Epithelial cell of proximal tubule (primary cell): ENCODE data around the gene CDC16. TPM values are rescaled to one million over a fixed set of nuclear protein-coding genes. Genes with fewer than 3 reads are reported as not detected.
"Not testable (repeated sequence)": the region's sequence is repeated elsewhere in the genome, so short reads cannot be mapped to it uniquely, and the experiment has no call there.

Experiments
- DNase-seq: peaks from one replicate; pipeline ENCODE4 v3.0.0-alpha.2; 2011; ENCODE audit warnings: low read depth
- H3K4me3 ChIP-seq: 2 replicates; pipeline ENCODE4 v1.5.1; 2011; ENCODE audit warnings: low read depth, mild to moderate bottlenecking, low read length
- CTCF ChIP-seq: conservative IDR thresholded peaks from 2 replicates; pipeline ENCODE4 v1.5.1; 2012; ENCODE audit warnings: low read depth, mild to moderate bottlenecking, low read length
- total RNA-seq: library from RNA; depleted of rRNA; stranded (reverse); fragments of >200 nt; gene quantifications from 2 replicates; pipeline ENCODE4 v1.2.3, GENCODE V29; 2015

CDC16 gene
- total RNA-seq, 1 donor from 2014 or later: 20.0 TPM

GRCh38 chr13:114260814-114261213, 26.1 kb downstream of the CDC16 start:
- no peak for TF ChIP-seq CTCF

GRCh38 chr13:114261328-114261965, 26.8 kb downstream of the CDC16 start:
- no peak for TF ChIP-seq CTCF
- DNase-seq: no peak
- H3K4me3 ChIP-seq: no peak overlapping the region

More at GRCh38 chr13:114260814-114261213, 26.1 kb downstream of the CDC16 start:
- no peak overlapping the region for H3K4me3 ChIP-seq
- DNase-seq: no peak

- H3K4me3 ChIP-seq: no peak overlapping the region
- no peak for DNase-seq
- TF ChIP-seq CTCF: no peak
Measured at GRCh38 chr13:114263578-114263977, 28.9 kb downstream of the CDC16 start.

GRCh38 chr13:114264313-114264712, 29.6 kb downstream of the CDC16 start:
- DNase-seq: not testable (repeated sequence)

GRCh38 chr13:114264886-114265611, 30.4 kb downstream of the CDC16 start:
- DNase-seq: no peak
- H3K4me3 ChIP-seq: no peak overlapping the region
- no peak for TF ChIP-seq CTCF

More at GRCh38 chr13:114264313-114264712, 29.6 kb downstream of the CDC16 start:
- not testable (repeated sequence) for H3K4me3 ChIP-seq

GRCh38 chr13:114266241-114266640, 31.5 kb downstream of the CDC16 start:
- TF ChIP-seq CTCF: no peak
- no peak overlapping the region for H3K4me3 ChIP-seq
- DNase-seq: no peak

GRCh38 chr13:114268344-114269280, 33.9 kb downstream of the CDC16 start:
- H3K4me3 ChIP-seq: no peak overlapping the region
- DNase-seq: no peak
- no peak for TF ChIP-seq CTCF
